Measurements from ENCODE around the gene VPS26A. TPM values are rescaled to one million over a fixed set of nuclear protein-coding genes. Genes with fewer than 3 reads are reported as not detected.

Gene VPS26A
- total RNA-seq, 1 donor from 2014 or later = 56.2 TPM

GRCh38 chr10:69179743-69180524 lies 56.0 kb downstream of the VPS26A start, which contains the start of gene SUPV3L1:
Gene SUPV3L1, plus strand, starts transcription at chr10:69180234. Its CDS starts 58 bp downstream, at chr10:69180292.
- H3K27me3 Mint-ChIP-seq (ENCODE audit: unreplicated experiment) = no peaks in the 10 kb centered on the region
- H3K27ac Mint-ChIP-seq (ENCODE audit: unreplicated experiment) = peak within 1 kb of the TSS; percentile 100
- peaks cover 6% of the 10 kb centered on the region for H3K36me3 Mint-ChIP-seq (ENCODE audit: low read depth, unreplicated experiment)
- peak within 1 kb of the TSS; percentile 98 for H3K4me3 Mint-ChIP-seq (ENCODE audit: unreplicated experiment)
- H3K4me1 Mint-ChIP-seq (ENCODE audit: unreplicated experiment) = peaks cover 21% of the 10 kb centered on the region
- H3K9me3 Mint-ChIP-seq (ENCODE audit: unreplicated experiment) = no peaks in the 10 kb centered on the region
- TF ChIP-seq CTCF (IDR thresholded peaks at IDR 0.05; ENCODE audit: unreplicated experiment) = no peak
- peak; percentile 81 for DNase-seq (ENCODE audit: low spot score)

- Mint-ChIP-seq H3K4me1 (ENCODE audit: unreplicated experiment) (peaks cover 21% of the 10 kb centered on the region), H3K4me3 (ENCODE audit: unreplicated experiment) (peak overlapping the region; percentile 98), H3K9me3 (ENCODE audit: unreplicated experiment) (no peaks in the 10 kb centered on the region), H3K36me3 (ENCODE audit: low read depth, unreplicated experiment) (peaks cover 6% of the 10 kb centered on the region), H3K27ac (ENCODE audit: unreplicated experiment) (peak overlapping the region; percentile 100), H3K27me3 (ENCODE audit: unreplicated experiment) (no peaks in the 10 kb centered on the region)
- no peak for DNase-seq (ENCODE audit: low spot score)
- TF ChIP-seq CTCF (IDR thresholded peaks at IDR 0.05; ENCODE audit: unreplicated experiment) = no peak
These were observed 56.7 kb downstream of the VPS26A start for GRCh38 chr10:69180525-69181204.

GRCh38 chr10:69181433-69181832 lies 57.5 kb downstream of the VPS26A start:
- H3K27me3 Mint-ChIP-seq (ENCODE audit: unreplicated experiment) = no peaks in the 10 kb centered on the region
- peaks cover 6% of the 10 kb centered on the region for H3K36me3 Mint-ChIP-seq (ENCODE audit: low read depth, unreplicated experiment)
- DNase-seq (ENCODE audit: low spot score) = no peak
- H3K4me3 Mint-ChIP-seq (ENCODE audit: unreplicated experiment) = peak overlapping the region; percentile 98
- no peaks in the 10 kb centered on the region for H3K9me3 Mint-ChIP-seq (ENCODE audit: unreplicated experiment)
- TF ChIP-seq CTCF (IDR thresholded peaks at IDR 0.05; ENCODE audit: unreplicated experiment) = no peak
- H3K4me1 Mint-ChIP-seq (ENCODE audit: unreplicated experiment) = peaks cover 25% of the 10 kb centered on the region
- H3K27ac Mint-ChIP-seq (ENCODE audit: unreplicated experiment) = peak overlapping the region; percentile 100

GRCh38 chr10:69182005-69182404 lies 58.0 kb downstream of the VPS26A start:
- no peak for TF ChIP-seq CTCF (IDR thresholded peaks at IDR 0.05; ENCODE audit: unreplicated experiment)
- Mint-ChIP-seq H3K27ac (ENCODE audit: unreplicated experiment) (no peak overlapping the region), H3K4me1 (ENCODE audit: unreplicated experiment) (peaks cover 30% of the 10 kb centered on the region), H3K27me3 (ENCODE audit: unreplicated experiment) (no peaks in the 10 kb centered on the region), H3K4me3 (ENCODE audit: unreplicated experiment) (no peak overlapping the region), H3K36me3 (ENCODE audit: low read depth, unreplicated experiment) (peaks cover 6% of the 10 kb centered on the region), H3K9me3 (ENCODE audit: unreplicated experiment) (no peaks in the 10 kb centered on the region)
- no peak for DNase-seq (ENCODE audit: low spot score)

GRCh38 chr10:69186524-69186923 lies 62.5 kb downstream of the VPS26A start:
- H3K27me3 Mint-ChIP-seq (ENCODE audit: unreplicated experiment) = no peaks in the 10 kb centered on the region
- DNase-seq (ENCODE audit: low spot score) = no peak
- no peak overlapping the region for H3K4me3 Mint-ChIP-seq (ENCODE audit: unreplicated experiment)
- peak overlapping the region; percentile 66 for H3K27ac Mint-ChIP-seq (ENCODE audit: unreplicated experiment)
- peaks cover 19% of the 10 kb centered on the region for H3K36me3 Mint-ChIP-seq (ENCODE audit: low read depth, unreplicated experiment)
- peaks cover 11% of the 10 kb centered on the region for H3K4me1 Mint-ChIP-seq (ENCODE audit: unreplicated experiment)
- TF ChIP-seq CTCF (IDR thresholded peaks at IDR 0.05; ENCODE audit: unreplicated experiment) = no peak
- no peaks in the 10 kb centered on the region for H3K9me3 Mint-ChIP-seq (ENCODE audit: unreplicated experiment)

Data from endothelial cell (in vitro differentiated cells).